HG03045 (cell line): ENCODE measurements around the gene MCM8.

Source experiments
- ATAC-seq: cut with Tn5 transposase; IDR thresholded peaks from one replicate; pipeline ENCODE4 v1.9.1; 2021; ENCODE audit warnings: mild to moderate bottlenecking, moderate library complexity; ENCODE audit not compliant: unreplicated experiment

MCM8 gene

DNA sequence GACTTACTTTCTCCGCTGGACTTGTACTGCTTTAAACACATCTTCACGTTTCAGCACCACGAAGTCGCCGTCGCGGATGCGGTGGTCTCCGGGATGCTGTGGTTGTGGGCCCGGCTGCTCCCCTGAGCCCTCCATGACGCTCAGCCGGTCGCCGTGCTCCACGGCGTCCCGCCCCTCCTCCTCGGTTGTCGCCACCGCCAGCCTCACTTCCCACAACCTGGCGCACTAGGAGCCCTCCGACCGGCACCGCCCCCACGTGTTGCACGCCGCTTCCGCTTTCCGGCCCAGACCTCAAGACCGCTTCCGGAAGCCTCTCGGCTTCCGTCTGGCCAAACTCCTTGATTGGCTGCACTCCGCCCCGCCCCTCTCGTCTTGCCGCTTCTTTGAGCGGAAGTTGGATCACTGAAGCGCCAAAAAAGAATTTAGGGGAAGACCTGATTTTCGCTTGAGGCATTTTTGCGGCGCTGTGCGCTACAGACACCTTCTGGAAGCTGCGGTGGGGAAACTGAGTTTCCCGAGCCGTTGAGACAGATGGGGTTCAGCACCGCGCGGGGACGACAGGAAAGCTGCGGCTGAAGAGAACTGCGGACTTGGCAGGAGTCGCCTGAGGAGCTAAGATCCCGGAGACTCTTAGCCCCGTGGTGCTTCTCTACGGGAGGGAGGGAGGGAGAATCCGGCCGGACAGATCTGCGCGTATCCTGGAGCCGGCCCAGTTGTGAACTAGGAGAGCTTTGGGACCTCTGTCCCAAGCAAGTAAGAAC, at the start of gene MCM8, which contains the start of gene TRMT6:
TSS of gene MCM8 (plus strand) at position 382 of the 761 bp plus-strand sequence. CDS start 1,364 bp downstream, outside the sequence.
TSS of gene TRMT6 (minus strand) at position 263 of the 761 bp plus-strand sequence. CDS start at position 135, 128 bp downstream.
- ATAC-seq = peak; percentile 99

DNA sequence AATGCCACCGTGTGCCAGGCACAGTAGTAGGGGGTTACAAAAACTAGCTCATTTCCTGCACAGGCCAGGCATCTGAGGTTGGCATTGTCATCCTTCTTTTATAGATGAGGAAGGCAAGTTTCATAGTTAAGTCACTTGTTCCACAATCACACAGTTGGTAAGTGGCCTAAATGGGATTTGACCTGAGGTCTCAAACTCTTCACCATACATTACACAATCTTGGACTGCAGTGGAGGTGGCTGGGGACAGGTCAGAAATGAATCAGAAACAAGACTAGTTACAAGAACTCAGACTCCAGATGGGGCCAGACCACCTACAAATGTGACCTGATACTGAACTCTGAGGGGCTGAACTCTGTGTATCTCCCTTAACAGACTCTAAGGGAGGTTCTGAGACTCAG, 49.5 kb upstream of the MCM8 start:
- ATAC-seq = no peak

GRCh38 chr20:5908981-5909380, 41.5 kb upstream of the MCM8 start:
- ATAC-seq = no peak

DNA sequence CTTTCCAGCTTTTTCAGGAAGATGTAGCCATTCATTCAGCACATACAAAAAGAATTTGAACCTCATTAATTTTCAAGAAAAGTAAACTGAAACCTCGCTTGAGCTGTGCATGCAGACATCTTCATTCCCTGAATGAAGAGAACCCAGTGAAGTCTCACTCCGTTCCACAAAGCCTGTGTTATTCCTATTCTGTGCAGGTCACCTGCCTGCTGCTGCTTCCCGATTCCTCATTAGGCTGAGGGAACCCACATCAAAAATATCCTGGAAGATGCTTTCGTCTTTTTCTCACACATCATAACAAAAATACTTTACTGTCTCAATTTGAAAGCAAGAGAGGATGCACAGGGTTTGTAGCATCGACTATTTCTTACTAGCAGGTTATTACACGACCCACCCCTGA, 40.3 kb upstream of the MCM8 start:
- no peak for ATAC-seq

DNA sequence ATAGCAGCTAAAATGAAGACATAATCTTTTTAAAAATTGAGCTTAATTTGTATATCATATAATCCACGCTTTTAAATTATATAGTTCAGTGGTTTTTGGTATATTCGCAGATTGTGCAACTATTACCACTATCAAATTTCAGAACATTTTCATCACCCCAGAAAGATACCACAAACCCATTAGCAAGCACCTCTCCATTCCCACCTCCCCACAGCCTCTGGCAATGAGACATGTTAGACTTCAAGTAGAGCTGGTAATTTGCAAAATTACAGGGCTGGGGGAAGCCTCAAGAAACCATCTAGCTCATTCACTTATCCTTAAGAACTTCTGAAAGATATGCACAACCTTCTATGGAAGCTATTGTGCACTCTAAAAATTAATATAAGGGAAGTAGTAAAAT, 37.3 kb upstream of the MCM8 start:
- no peak for ATAC-seq

DNA sequence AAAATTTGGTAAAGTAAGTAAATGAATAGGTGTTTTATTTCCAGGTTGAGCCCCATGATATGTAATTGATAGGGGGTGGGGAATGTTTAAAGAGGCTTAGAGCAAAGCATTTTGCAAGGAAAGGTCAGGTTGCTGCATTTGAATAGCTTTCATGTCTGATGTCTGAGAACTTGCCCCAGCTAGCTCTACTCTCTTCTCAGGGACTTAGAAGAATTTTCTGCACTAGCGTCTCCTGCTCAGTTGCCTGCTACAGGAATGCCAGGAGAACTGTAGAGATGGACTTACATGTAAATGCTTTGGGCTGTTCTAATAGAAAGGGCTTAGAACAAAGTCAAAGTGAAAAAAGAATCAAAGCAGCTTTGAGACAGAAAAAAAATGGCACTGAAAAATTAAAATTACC, 35.6 kb upstream of the MCM8 start:
- ATAC-seq = no peak

DNA sequence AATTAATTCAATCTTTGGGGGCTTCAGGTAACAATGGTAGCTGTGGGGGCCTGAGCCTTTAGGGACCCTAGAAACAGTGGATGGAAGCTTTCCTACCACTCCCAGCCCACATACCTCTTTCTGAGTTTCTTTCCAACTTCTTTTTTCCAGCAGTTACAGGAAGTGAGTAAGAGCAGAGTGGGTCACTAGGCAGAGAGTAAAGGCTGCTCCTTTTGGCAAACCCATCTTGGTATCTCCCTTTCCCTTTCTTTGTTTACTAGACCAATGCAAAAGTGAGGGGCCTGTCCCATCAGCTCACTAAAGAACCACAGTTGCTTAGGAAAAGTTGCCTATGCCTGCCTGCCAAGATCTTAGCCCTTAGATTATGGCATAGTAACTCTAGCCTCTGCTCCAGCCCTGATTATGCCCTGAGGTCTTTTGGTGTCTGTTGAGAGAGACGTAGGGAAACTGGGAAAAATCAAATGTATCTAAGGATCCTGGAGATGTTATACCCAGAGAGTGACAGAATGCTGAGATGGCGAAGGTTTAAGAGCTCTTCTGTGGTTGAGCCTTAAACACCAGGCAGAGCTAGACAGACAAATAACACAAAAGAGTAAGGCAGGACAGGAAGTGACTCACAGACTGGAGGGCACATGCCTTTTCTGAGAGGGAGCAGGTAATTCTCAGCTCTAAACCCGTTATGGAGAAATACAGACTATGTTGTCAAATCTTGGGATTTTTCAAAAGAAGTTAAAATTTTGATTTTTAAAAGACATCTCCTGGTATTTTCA, 31.4 kb upstream of the MCM8 start:
- ATAC-seq = no peak

DNA sequence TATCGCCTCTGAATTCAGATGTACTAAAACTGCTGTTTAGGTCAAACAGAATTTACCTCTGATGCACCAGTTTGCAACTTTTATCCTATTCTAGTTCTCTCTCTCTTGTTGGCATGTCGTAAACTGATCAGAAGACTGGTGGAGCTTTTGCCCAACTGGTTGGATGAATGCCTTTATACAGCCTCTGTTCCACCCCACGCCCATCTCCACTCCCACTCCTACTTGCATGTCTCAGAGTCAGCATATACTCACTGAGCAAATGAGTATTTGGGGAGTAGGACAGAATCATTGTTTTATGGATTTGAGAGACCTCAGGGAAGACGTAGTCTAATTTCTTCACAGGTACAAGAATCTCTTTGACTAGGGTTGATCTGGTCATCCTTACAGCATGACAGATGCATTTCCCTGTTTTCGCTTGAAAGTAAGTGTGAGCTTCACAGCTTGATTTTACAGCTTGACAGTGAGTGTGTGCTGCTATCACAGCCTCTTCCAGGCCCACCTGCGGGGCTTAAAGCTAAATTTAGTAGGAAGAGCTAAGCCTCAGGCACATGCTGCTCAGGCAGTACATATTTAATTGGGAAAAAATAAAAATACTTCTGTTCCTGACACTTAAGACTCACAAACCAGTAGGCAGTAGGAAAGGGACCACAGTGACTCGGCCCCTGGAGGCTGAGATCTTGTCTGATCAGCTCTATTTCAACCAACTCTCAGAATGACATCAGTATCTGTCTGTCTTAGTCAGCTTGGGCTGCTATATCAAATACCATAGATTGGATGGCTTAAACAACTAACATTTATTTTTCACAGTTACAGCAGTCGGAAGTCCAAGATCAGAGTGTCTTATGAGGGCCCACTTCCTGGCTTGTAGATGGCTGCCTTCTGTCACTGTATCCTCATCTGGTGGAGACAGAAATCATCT, 30.6 kb upstream of the MCM8 start:
- ATAC-seq = no peak

DNA sequence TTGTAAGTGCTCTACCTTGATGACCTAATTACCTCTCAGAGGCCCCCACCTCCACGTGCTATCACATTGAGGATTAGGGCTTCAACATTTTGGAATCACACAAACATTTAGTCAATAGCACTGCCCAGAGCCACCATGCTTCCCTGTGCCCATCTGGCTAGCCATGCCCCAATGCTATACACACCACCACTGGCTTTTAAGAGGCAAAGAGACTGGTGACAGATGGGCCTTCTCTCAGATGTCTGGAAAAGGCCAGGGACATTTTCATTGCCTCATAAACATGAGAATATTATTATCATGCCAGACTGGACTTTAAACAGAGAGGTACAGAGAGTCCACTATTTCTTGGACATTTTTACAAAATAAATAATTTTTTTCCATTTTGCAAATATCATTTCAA, 29.9 kb upstream of the MCM8 start:
- ATAC-seq = no peak

DNA sequence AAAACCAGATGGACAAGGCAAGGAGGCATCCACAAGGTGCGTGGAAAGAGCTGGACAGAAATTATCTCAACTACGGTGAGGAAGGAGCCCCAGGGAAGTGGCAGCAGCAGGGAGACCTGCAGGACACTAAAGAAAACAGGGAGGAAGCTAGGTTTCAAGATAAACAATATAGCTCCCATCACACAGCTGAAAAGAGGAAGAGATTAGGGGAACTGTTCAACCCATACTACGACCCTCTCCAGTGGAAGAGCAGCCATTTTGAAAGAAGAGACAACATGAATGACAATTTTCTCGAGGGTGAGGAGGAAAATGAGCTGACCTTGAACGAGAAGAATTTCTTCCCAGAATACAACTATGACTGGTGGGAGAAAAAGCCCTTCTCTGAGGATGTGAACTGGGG, 27.0 kb upstream of the MCM8 start:
- no peak for ATAC-seq

DNA sequence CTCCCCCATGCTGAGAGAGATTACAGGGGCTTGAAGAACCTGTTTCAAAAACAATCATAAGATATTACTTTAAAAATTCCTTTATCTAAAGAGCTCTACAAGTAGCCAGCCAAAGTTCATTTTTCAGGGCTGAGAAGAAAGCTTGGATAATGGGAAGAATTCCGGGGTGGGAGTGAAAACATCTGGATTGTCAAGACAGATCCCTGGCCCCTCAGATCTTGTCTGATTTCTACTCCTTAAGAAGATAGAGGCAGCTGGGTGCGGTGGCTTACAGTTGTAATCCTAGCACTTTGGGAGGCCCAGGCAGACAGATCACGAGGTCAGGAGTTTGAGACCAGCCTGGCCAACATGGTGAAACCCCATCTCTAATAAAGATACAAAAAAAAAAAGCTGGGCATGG, 24.9 kb upstream of the MCM8 start:
- no peak for ATAC-seq

- no peak for ATAC-seq
Observed at GRCh38 chr20:5927749-5928462, 22.5 kb upstream of the MCM8 start.

DNA sequence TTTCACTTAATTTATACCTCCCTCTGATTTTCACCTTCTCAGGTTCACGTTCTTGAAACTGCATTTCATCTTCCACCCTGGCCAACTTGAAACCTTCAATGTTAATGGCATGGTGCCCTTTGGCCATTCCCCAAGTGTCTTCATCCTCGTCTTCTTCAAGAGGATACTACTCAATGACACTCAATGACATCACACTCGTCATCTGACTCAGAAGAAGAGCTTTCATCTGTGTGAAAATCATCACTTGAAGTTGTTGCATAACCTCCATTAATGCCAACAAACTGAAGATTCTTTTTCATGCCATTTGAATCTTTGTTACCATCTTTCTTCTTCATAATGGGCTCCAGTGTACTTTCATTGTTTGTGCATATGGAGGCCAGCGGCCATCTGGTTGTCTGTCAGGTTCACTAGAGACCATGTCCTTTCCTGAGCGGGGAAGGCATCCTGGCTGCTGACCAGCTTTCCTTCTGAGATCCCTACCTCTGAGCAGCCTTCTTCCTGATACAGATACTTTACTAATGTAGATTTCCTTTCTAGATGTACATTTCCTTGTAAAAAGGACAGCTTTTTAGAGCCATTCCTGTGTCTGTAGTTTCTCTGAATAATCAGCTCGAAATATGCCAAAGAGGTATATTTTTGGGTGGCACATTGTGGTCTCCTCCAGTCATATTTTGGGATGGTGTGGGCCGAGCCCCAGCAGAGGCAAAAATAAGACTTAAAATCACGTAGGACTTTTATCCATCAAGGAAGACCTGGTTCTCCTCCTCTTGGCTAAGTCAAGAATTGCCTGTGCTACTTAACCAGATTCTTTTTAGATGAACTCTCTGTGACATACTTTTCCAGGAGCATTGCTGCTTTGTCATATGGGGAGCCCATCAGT, 21.4 kb upstream of the MCM8 start:
- no peak for ATAC-seq

DNA sequence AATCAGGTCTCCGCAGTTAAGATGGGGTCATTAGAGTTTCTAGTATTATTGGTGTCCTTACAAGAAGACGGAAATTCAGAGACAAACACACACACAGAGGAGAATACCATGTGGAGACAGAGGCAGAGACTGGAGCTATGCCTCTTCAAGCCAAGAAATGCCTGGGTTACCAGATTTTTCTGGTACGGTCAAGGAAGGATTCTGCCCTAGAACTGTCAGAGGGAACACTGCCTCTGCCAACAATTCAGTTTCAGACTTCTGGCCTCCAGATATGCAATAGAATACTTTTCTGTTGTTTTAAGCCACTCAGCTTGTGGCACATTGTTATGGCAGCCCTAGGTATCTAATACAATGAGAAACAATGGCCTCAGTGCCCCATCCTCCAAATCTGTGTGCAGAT, 19.0 kb upstream of the MCM8 start:
- no peak for ATAC-seq

DNA sequence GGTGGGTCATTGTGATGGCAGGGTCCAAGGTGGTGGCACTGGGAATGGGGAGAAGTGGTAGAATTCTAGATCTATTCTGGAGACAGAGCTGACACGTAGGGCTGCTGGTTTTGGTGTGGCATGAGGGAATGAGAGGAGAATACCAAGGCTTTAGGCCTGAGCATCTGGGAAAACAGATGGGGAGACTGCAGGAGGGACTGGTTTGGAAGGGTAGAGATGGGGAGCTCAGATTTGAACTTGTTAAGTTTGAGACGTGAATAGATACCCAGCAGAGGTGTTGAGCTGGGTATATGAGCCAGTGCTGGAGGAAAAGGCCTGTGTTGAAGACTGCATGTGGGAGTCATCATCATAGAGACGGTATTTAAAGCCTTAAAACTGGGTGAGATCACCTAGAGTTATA, 17.7 kb upstream of the MCM8 start:
- ATAC-seq = no peak

- no peak for ATAC-seq
Observed at GRCh38 chr20:5933802-5934436, 16.5 kb upstream of the MCM8 start.

DNA sequence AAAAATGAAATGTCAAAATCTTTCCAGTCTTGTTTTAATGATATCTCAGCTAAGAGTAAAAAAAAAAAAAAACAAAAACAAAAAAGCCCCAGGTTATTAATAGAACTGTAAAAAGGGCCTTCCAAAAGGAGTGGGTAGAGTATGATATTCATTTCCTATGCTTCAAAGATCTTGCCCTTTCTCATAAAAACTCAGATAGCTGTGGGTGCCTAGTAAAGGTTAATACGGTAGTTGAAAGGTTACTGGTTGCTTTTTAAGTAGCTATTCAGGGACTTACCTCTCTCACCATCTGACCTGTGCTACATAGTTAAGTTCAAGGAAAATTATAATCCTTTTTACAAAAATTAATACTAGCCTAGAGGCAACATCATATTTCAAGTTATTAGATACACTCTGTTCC, 15.1 kb upstream of the MCM8 start:
- ATAC-seq = no peak

GRCh38 chr20:5936238-5936637, 14.2 kb upstream of the MCM8 start:
- ATAC-seq = no peak

- no peak for ATAC-seq
Observed at GRCh38 chr20:5938456-5939029, 11.9 kb upstream of the MCM8 start.
